ENCODE results near the gene DCHS2.

The DCHS2 gene, protein sequence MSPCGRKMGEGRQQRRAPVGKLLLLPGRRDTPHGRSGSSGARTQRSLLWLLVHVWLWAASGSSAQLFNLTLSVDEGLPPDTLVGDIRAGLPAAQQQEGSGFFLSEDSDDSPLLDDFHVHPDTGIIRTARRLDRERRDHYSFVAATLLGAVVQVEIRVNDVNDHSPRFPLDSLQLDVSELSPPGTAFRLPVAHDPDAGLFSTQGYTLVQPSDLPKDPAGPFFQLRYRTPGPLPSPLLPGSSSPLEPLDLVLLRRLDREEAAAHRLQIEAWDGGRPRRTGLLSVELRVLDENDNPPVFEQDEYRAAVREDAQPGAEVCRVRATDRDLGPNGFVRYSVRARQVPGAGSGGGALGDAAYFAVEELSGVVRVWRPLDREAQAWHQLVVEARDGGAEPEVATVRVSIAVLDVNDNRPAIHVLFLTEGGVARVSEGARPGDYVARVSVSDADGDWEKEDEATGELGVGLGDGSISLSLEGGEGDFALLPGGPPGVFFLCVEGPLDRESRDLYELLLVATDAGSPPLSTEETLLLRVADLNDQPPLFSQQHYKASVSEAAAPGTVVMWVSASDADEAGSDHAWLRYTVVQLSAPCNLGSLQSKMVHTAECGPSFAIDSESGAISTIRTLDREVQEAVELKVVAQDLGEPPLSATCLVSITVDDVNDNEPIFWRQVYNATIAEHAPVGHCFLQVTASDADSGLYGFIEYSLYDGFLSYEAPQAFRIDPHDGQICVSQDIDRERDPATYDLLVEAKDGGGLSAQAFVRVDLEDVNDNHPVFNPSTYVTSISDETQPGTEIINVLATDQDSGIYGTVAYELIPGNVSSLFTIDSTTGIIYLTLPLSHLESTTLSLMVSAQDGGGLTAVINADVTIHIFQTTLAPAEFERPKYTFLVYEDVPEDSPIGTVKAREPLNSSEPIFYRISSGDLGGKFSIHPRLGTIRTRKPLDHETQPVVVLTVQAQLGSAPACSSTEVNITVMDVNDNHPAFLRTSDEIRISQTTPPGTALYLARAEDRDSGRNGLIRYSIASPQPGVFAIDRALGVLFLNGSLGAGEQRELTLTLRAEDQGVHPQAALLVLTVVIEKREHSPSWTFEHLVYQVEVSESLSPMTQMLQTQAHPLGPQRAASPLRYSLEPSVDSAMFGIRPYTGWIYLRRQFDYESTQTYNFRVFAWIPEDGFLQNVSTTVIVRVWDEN (N-terminal part only)

DNA sequence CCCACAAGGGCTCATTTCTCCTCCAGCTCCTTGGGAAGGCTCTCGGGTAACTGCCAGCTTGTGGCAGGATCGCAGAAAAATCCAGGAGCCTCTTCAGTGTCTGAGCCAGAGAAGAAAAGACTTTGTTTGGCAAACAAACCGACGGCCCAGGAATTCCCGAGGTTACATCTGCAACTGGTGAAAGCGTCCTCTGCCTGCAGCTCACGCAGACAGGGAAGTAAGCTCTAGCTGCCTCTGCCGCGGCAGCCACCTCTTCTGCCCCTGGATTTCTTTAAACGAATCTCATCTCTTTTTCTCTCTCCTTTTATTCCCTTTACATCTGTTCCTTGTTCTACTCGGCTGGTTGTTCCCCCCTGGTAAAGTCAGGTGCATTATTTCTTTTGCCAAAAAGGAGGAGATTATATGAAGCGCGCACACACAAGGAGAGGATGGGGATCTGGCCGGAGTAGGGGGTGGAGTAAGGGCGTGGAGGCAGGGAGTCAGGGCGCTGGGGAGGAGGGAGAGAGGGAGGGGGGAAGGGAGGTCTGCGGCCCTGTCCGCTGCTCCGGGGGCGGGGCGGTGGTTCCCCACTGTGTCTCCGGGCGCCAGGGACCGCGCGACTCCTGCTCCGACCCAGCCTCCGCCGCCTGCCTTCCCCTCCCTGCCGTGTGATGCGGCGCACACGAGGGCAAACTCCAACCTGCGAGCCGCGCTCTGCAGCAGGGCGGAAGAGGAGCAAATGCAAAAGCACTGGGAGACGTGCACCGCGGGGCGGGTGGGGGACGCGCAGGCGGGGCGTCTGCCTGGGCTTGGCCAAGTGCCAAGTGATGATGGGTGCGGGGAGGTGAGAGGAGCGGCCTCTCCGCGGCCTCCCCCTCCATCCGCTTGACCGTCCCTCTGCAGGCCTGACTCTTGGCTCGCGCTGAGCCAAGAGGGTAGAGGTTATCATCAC, at the start of gene DCHS2:
Gene DCHS2 (minus strand): TSS at position 459 of the 931 bp plus-strand sequence. CDS start 444 bp downstream, at position 15.
- DNase-seq: no peak

DNA sequence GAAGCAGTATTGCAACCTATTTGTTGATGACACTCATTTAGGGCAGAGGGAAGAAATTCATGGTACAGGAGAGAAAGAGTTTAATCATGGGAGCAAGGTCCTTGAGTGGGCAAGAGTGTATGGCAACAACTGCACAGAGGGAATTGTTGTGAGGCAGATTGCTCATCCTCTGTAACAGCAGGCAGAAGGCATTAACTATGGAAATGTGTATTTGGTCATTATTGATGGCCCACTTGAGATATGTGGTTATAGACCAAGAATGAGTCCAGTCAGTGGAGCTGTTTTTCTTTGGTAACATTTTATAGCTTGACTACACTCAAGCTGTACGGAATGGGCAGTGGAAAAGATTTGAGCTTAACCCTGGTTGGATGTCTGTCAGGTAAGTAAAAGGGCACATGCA, 42.7 kb upstream of the DCHS2 start:
- DNase-seq: no peak

DNA sequence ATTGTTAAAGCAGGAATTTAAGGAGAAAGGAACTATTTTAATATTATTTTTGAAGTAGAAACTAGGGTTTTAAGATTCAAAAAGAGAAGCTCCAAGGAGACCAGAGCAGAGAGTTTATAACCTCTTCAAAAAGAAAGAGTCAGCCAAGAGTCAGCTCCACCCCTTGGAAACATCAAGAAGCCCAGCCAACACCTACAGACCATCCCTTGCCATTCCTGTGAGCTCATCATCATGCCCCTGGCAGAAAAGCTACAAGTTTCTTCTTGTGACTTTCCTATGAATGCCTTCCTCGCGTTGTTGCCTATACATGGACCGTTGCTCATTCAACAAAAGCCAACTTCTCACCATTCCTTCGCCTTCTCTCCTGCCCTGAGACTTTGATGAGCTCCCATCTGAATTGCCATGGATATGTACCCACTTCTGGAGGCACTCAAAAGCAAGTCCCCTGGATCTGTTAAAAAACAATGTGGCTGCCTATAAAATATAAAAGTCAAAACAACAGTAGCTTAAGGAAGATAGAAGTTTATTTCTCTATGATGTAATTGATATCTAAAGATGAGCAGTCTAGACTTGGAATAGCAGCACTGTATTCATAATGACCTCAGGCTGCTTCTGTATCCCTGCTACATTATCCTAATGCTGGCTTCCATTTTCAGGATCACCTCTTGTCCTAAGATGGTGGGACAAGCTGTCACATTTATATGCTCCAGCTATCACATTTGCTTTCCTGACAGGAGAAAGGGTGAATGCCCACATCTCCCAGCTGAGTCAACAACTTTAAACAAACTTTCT, 38.3 kb upstream of the DCHS2 start:
- DNase-seq: no peak

DNA sequence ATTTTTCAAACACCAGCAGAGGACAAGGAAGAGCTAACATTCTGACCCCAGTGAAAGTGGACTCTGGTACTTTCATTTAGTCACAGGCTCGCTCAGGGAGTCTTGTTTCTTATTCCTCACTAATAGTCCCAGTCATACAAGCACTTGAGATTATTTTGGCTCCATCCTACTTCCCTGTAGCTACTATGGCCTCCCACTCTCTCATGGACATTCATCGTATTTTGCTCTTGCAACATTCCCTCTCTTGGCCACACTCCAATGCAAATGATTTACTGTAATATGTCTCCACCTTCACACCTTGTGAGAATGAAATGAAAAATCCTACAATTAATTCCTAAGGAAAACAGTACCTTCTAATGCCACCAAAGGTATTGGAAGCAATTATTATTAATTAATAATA, 37.3 kb upstream of the DCHS2 start:
- DNase-seq: no peak

DNA sequence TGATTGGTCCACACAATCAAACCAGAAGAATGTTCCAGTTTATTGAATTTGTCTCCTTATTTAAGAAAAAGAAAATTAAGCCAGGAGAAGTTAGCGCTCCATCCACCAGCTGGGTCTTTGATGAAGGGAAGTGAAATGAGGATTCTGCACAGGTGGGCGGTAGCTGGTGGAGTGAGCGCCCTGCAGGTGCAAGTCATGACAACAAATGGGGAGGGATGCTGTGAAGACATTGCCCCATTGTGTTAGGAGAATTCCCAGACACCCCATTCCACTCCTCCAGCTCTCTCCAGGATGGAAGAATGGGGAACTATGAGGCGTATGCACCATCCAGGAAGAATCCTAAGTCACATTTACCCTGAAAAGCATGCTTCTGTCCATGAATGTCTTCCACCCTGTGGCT, 35.7 kb upstream of the DCHS2 start:
- no peak for DNase-seq

DNA sequence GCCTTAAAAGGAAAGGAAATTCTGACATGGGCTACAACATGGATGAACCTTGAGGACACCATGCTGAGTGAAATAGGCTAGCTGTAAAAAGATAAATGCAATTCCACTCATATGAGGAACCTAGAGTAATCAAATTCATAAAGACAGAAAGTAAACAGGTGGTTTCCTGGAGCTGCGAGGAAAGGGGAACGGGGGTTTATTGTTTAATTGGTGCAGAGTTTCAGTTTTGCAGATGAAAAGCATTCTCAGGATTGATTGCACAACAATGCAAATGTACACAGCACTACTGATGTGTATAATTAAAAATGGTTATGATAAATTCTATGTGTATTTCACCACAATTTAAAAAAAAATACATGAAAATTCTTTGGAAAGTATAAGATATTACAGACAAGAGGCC, 34.6 kb upstream of the DCHS2 start:
- DNase-seq: no peak

DNA sequence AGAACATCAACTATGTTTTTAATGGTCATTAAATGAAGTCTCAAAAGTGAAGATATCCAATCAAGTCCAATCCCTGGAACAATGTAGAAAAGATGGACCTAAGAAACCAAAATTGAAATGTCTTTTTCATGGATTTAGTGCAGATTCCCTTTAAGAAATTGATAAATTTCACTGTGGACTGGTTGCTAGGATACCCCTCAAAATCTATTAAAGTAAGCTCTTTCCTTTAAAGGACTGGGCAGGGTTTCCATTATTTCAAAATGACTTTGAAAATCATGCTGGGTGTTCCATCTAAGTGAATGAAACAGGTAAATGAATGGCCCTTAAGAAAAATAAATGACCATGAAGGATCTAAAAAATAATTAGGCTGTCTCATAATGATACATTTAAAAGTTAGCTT, 30.0 kb upstream of the DCHS2 start:
- no peak for DNase-seq

DNA sequence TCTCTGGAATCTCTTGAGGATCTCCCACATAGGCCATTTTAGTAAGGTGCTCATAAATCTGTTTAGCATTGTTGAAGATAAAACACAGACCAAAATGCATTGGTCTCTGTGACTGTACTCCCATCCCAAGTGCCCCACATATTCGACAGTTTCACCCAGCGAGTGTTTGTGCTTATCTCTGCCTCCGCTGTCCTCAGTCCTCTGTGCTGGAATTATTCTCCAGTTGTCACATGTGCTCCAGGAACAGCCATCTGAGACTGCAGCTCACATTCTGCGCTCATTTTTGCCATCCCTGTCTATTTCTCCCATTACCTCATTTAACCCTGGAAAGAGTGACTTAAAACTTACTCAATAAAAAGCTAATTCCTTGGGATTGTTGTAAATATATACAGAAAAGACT, 27.6 kb upstream of the DCHS2 start:
- no peak for DNase-seq

DNA sequence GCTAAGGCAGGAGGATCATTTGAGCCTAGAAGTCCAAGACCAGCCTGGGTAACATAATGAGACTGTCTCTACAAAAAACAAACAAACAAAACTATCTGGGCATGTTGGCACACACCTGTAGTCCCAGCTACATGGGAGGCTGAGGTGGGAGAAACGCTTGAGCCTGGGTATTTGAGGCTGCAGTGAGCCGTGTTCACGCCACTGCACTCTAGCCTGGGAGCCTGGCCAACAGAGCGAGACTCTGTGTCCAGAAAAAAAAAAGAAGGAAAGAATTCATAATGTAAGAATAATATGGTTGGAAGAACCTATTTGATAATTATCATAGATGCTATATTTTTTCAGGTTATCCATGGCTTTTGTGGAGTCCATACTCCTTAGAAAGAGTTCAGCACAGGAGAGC, 26.0 kb upstream of the DCHS2 start:
- no peak for DNase-seq

DNA sequence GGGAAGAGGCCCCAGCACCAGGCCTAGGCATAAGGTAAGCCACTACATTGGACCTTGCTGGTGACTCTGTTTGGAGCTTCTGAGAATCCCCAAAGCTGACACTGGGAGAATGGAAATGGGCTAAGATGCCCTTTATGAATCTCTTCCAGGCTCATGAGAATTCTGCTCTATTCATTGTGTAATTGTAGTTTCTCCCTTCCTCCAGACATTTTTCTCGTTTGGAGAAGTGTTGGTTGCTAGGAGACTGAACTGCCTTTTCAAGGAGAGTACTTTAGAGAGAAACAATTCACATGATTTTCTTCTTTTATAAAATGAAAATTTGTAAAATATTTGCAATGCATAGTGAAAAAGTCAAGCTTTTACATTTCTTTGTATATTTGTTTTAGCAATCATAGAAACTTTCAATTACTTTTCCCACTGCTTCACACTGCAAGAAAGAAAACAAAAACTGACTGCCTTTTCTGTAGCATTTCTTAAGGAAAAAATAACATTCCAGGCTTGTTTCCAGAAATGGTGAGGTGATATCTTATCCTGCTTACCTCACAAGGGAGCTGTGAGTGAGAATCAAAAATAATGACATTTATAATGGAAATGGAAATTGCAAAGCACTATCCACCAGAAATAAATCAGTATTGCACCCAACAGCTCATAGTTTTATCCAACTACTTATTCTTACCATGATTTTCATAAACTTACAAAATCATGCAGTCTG, 24.9 kb upstream of the DCHS2 start:
- DNase-seq: no peak

DNA sequence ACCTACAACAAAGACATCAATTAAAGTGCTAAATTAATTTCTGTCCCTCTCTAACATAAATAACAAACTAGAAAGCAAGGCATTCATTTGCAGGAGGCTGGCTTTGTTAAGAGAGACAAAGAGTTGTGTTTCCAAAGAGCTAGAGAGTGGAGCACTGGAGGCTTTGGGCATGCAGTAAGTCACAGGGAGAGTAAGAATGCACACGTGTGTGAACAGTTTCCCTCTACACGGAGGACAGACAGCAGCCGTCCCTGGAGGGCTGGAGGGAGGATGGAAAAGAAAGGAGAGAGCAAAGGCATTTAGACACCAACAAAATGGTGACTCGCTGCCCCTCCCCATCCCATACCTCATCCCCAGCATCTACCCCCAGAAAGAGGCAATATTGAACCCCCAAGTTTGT, 20.4 kb upstream of the DCHS2 start:
- no peak for DNase-seq

DNA sequence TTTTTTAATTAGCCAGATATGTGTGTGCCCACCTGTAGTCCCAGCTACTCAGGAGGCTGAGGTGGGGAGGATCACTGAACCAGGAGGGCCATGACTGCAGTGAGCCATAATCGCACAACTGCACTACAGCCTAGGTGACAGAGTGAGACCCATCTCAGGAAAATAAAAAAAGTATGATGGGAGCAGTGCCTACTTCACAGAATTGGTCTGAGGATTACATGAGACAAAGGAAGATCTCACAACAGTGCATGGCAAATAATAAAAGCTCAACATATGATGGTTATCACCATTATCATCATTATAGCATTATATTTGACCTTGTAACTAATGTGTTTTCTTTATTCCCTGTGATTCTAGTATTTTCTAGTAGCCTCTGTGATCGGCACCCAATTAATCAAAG, 19.9 kb upstream of the DCHS2 start:
- no peak for DNase-seq

DNA sequence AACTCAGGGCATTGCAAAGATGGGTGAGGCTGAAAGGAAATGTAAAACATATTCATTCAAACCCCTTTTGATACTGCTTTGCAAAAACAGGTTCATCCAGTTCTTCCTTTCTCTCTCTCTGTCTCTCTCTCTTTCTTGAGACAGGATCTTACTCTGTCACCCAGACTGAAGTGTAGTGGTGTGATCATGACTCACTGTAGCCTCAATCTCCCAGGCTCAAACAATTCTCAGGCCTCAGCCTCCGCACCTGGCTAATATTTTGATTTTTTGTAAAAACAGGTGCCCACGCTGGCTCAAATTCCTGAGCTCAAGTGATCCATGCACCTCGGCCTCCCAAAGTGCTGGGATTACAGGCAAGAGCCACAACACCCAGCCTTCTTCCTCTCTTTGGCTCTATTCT, 15.6 kb upstream of the DCHS2 start:
- DNase-seq: no peak

DNA sequence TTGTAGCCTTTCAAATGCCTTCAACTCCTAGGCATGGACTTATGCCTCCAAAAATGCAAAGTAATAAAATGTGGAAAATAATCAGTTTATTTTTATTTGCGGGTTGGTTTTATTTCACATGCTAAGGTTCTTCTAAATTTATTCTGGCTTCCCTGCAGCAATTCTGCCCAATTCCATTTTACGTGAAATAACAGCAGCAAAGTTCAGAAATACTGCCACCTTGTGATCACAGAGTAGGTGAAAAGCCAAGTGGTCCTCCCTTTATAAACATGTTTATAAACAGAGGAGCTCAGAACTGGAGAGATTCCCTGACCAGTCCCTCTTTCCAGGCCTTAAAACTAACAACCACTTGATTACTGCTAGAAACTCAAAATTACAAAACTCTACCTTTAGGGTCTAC, 14.7 kb upstream of the DCHS2 start:
- DNase-seq: no peak

DNA sequence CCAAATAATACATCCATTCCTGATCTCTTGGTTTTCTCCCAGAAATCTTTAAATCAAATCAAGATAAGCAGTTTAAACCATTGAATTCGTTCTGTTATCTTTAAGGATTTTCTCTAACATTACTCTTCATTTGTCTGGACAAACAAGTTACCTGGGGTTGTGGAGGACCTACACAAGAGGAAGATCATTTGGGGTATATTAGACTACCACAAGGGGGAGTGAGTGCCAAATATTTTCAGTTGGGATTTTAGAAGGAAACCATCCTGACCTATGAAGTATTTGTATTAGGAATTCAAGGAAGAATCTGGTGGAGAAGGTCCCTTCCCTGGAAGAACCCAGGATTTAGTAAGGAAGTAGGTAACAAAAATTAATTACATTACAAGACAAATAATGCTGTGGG, 12.0 kb upstream of the DCHS2 start:
- no peak for DNase-seq

DNA sequence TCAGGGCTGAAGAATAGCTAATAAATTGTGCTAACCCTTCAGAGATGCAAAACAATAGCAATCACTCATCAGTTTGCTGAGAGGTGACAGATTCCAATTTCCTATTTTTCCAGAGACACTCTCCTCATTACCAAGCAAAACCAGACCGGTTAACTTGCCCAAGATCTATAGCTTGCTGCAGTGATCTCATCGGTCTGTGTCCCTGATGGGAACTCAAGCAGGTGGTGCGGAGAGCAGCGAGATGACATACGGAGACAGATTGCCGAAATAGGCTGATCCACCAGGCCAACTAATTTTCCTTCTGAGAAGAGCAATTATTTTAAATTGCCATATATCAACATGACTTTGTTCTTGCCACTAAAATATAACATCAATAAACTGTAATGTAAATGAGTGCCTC, 10.5 kb upstream of the DCHS2 start:
- no peak for DNase-seq

DNA sequence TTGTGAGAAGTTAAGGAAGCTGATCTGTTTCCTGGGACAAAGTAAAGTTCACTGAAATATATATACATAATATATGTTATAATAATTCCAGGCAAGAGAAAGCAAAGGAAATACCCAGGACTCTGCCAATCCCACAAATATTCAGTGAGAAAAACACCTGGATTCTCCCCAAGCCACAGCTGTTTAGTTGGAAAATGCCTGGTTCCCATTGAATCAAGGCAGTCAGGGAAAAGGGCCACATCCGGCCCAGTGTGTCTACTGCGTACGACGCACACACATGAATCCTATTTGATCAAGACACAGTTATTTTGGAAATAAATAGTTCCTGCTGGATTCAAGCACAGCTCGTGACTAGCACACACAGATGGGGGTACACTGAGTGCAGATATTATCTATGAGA, 6.3 kb upstream of the DCHS2 start:
- DNase-seq: no peak

DNA sequence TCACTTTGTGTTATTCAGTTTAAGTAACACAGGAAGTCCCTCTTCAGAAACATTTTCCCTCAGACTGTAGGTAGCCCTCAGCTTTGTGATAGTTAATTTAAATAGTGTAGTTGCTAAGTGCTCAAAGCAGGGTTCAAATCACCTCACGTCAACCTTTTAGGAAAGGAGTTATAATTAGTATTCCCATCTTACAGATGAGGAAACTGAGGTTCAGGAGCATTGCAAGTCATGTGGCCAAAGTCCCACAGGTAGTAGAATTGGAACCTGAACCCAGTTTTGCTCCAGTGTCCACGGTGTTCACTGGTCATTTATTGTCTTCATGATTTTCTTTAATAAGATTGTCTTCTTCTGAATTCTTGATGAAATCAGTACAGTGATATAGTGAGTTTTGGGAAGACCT, 4.3 kb upstream of the DCHS2 start:
- no peak for DNase-seq

DNA sequence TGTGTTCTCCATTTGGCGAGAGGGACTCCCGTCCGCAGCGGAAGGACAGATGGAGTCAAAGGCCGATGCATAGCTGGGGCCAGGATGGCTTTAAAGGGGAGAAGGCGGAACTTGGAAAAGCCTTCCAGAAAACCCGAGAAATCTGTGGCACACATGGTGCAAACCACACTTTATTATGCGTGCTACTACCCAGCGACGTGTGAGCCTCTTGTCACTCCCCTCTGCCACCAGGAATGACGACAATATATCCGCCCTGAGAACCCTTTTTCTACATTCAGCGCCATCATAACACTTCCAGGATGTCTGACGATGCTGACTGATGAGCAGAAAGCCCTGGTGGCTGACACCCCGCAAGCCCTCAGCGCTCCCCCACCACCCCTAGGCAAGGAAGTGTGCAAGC, 689 bp upstream of the DCHS2 start:
- no peak for DNase-seq

DNA sequence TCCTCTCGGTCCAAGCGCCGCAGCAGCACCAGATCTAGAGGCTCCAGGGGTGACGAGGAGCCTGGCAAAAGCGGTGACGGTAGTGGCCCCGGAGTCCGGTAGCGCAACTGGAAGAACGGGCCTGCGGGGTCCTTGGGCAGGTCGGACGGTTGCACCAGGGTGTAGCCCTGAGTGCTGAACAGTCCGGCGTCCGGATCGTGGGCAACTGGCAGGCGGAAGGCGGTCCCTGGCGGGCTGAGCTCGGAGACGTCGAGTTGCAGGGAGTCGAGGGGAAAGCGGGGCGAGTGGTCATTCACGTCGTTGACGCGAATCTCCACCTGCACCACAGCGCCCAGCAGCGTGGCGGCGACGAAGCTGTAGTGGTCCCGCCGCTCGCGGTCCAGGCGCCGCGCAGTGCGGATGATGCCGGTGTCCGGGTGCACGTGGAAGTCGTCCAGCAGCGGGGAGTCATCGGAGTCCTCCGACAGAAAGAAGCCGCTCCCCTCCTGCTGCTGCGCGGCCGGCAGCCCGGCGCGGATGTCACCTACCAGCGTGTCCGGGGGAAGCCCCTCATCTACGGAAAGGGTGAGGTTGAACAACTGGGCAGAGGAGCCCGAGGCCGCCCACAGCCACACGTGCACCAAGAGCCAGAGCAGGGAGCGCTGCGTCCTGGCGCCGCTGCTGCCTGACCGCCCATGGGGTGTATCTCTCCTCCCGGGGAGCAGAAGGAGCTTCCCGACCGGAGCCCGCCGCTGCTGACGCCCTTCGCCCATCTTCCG, 837 bp downstream of the DCHS2 start:
- DNase-seq: no peak

Data from SIG-M5 (cell line).